Activated CD8-positive, alpha-beta memory T cell treated with anti-CD3 and anti-CD28 coated beads for 24 hours (primary cell): ENCODE data around the gene FAM8A1.
"Not testable (repeated sequence)": the region's sequence is repeated elsewhere in the genome, so short reads cannot be mapped to it uniquely, and the experiment has no call there.

Source experiments
- DNase-seq: peaks from one replicate; pipeline ENCODE4 v3.0.0-alpha.2; 2020

The FAM8A1 gene

DNA sequence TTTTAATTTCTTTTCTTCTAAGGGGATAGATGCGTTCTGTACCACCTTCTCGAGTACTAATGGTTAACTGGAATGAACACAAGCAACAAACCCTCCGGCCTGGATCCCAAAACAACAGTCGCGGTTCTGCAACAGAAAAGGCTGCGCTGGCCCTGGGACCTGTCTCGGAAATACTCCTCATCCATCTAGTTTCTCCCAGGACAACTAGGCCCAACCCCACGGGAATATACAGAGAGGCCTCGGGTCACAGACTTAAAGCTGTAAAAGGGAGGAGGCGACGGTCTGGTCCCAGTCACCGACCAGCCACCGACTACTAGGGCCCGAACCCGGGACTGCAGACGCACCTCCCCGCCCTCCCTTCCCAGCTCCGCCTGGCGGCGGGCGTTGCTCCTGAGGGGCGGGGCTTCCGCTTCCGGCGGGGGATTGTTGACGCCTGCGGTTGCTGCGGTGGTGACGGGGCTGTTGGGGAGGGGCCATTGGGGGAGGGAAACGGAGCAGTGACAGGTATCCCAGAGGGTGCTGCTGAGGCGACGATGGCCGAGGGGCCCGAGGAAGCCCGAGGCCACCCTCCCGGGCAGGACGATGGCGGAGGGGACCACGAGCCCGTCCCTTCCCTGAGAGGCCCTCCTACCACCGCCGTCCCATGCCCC, at the start of gene FAM8A1:
Gene FAM8A1, plus strand, starts transcription at position 426 of the 650 bp plus-strand sequence. Its CDS starts 108 bp downstream, at position 534.
- peak; percentile 98 for DNase-seq

DNA sequence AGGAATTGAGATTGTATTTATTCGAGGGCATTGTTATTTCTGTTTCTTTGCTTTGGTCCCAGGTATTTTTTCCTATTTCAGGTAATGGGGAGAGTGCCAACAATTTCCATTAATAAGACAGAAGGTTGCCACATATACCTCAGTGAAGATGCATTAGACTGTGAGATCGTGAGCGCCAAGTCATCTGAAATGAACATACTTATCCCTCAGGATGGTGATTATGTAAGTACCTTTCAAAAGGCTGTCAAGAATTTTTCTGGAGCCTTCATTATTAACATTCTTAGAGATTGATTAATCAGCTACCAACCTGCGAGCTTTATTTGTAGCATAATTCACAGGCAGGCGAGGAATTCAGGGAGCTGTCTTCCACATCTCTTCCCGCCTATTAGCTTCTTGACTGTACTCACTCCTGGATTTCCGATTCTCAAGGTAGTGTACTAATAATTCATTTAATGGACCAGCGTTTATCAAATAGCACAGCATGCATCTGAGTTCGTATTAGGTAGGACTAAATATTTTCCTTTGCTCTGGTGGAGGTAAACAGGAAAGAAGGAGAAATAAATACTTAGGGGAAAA, 48.6 kb upstream of the FAM8A1 start:
- no peak for DNase-seq

GRCh38 chr6:17552861-17553260, 47.2 kb upstream of the FAM8A1 start:
- no peak for DNase-seq

DNA sequence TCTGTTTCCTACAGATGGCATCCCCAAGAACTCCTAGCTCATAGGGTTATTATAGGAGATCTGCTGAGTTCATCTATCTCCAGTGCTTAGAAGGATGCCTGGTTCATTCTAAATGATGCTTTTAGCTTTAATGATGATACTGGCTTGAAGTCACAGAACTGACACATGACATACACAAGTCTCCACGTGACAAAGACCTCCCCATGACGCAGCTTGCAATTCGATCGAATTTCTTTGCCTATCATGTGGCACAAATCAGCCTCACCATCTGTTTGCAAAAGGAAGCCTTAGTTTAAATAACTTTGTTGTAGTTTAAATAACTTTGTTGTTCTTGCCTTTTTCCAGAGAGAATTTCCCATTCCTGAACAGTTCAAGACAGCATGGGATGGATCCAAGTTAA, 44.1 kb upstream of the FAM8A1 start:
- DNase-seq, result no peak

- no peak for DNase-seq
Measured at GRCh38 chr6:17562636-17563035, 37.5 kb upstream of the FAM8A1 start.

DNA sequence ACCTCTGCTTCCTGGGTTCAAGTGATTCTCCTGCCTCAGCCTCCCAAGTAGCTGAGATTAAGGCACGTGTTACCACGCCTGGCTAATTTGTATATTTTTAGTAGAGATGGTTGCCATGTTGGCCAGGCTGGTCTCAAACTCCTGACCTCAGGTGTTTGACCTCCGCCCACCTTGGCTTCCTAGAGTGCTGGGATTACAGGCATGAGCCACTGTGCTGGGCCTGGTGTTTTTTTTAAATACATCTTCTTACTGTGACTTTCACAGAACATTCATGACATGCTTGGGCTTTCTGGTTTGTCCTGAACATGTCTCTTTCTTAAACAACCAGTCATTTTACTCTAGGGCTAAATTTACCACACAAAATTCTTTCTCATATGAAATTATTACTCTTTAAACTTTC, 34.7 kb upstream of the FAM8A1 start:
- no peak for DNase-seq

DNA sequence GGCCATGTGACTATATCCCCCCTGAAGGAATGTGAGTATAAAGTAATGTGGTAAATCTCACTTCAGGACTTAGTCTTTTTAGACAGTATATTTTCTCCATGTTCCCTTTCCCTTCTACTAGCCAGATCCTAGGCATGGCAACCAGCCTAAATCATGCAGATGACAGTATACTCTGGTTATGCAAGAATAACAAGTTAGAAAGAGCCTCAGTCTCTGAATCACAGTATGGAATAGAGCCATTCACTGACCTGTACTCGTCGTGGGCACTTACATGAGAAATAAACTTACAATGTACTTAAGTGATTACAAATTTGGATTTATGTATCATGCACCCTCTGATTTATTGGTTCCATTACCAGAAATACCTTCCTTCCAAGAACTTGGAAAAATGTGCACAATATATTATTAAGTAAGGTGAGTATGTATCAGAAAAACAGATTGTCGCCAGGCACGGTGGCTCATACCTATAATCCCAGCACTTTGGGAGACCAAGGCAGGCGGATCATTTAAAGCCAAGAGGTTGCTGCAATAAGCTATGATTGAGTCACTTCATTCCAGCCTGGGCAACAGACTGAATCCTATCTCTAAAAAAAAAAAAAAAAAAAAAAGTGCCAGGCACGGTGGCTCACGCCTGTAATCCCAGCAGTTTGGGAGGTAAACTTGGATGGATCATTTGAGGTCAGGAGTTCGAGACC, 25.1 kb upstream of the FAM8A1 start:
- no peak for DNase-seq

GRCh38 chr6:17577059-17577458, 23.0 kb upstream of the FAM8A1 start:
- DNase-seq, result no peak

GRCh38 chr6:17580518-17581048, 19.5 kb upstream of the FAM8A1 start:
- DNase-seq, result peak; percentile 69

DNA sequence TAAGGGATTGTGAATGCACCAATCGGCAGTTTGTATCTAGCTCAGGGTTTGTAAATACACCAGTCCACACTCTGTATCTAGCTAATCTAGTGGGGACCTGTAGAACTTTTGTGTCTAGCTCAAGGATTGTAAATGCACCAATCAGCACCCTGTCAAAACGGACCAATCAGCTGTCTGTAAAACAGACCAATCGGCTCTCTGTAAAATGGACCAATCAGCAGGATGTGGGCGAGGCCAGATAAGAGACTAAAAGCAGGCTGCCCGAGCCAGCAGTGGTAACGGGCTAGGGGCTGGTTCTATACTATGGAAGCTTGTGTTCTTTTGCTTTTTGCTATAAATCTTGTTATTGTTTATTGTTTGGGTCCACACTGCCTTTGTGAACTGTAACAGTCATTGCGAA, 18.8 kb upstream of the FAM8A1 start:
- DNase-seq, result not testable (repeated sequence)

- DNase-seq, result no peak
Measured at GRCh38 chr6:17583811-17584210, 16.3 kb upstream of the FAM8A1 start.

- no peak for DNase-seq
Measured at GRCh38 chr6:17584241-17584803, 15.8 kb upstream of the FAM8A1 start.

DNA sequence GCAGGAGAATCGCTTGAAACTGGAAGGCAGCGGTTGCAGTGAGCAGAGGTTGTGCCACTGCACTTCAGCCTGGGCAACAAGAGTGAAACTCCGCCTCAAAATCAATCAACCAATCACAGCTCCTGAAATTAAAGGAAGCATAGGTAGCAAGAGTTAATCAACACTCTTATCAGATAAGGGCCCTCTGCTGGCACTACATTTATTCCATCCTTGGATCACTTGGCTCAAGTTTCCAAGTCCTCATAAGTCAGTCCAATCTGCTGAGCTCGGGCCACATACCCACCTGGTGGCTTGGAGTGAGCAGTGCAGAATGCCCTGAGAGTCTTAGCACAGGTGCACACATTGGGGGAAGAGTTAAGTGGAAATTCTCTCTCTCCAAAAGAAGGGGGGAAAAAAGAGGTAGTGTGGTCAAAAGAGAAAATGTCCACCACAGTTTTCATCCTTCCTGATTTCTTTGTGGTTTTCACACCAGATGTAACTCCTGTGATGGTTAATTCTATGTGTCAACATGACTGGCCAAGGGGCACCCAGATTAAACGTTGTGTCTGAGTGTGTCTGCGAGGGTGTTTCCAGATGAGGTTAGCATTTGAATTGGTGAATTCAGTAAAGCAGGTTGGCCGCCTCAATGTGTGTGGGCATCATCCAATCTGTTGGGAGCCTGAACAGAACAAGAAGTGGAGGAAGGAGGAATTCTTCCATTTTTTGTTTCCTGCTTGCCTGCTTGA, 14.2 kb upstream of the FAM8A1 start:
- no peak for DNase-seq

GRCh38 chr6:17586623-17587022, 13.5 kb upstream of the FAM8A1 start:
- not testable (repeated sequence) for DNase-seq

GRCh38 chr6:17588011-17588410, 12.1 kb upstream of the FAM8A1 start:
- DNase-seq, result no peak

- no peak for DNase-seq
Measured at GRCh38 chr6:17589406-17590096, 10.6 kb upstream of the FAM8A1 start.

- no peak for DNase-seq
Measured at GRCh38 chr6:17591287-17591686, 8.8 kb upstream of the FAM8A1 start.

DNA sequence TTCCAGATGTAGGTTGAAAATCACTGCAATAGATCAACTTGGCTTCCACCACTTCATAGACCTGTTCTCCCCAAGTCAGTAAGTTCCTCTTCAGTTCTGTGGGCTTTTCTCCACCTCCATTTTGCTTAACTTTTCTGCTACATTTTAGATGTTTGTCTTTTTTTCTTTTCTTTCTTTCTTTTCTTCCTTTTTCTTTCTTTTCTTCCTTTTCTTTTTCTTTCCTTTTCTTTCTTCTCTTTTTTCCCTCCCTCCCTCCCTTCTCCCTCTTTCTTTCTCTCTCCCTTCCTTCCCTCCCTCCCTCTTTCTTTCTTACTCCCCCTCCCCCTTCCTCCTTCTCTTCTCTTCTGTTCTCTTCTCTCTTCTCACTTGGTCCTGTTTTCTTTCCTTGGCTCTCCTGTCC, 6.9 kb upstream of the FAM8A1 start:
- DNase-seq, result no peak

DNA sequence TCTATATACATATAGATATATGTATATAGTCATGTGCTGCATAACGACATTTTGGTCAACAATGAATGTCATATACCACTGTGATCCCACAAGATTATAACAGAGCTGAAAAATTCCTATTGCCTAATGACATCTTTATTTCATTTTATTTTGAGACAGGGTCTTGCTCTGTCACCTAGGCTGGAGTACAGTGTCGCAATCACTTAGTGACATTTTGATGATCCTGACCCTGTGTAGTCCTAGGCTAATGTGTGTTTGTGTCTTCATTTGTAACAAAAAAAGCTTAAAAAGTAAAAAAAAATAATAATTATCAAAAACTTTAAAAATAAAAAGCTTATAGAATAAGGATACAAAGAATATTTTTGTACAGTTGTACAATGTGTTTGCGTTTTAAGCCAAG, 4.0 kb upstream of the FAM8A1 start:
- no peak for DNase-seq

- peak; percentile 81 for DNase-seq
Measured at GRCh38 chr6:17600527-17601385, 654 bp downstream of the FAM8A1 start.

- DNase-seq, result no peak
Measured at GRCh38 chr6:17601386-17601703, 1.2 kb downstream of the FAM8A1 start.

GRCh38 chr6:17602888-17603287, 2.8 kb downstream of the FAM8A1 start:
- no peak for DNase-seq
